Hepatocyte (in vitro differentiated cells): ENCODE results near the gene LYRM4.

Experiments used
- CTCF ChIP-seq: fragments of 200-600 bp; sonication (generic); IDR thresholded peaks from 2 replicates; pipeline ENCODE4 v1.5.1; 2016; ENCODE audit warnings: antibody characterized with exemption, mild to moderate bottlenecking; ENCODE audit not compliant: poor library complexity
- EZH2 ChIP-seq: fragments of 200-600 bp; sonication (generic); IDR thresholded peaks from 2 replicates; pipeline ENCODE4 v1.6.1; 2016; ENCODE audit warnings: antibody characterized with exemption, mild to moderate bottlenecking, borderline replicate concordance
- EZH2phosphoT487 ChIP-seq: fragments of 200-600 bp; sonication (generic); IDR thresholded peaks from one replicate; pipeline ENCODE4 v1.6.1; 2018; ENCODE audit warnings: antibody characterized with exemption, mild to moderate bottlenecking, low read depth, moderate library complexity; ENCODE audit not compliant: unreplicated experiment, severe bottlenecking

GRCh38 chr6:5159162-5159561 lies 101.6 kb downstream of the LYRM4 start:
- TF ChIP-seq CTCF (no peak), EZH2 (no peak), EZH2phosphoT487 (no peak)
